OCI-LY1 (cell line): ENCODE data around the gene NOL3.

ENCODE experiments used
- EZH2 ChIP-seq: fragments of 200-600 bp; sonication (generic), shearing (Covaris generic); IDR thresholded peaks from 2 replicates; pipeline ENCODE4 v1.8.0; 2017; ENCODE audit warnings: borderline replicate concordance, mixed run types, mild to moderate bottlenecking, antibody characterized with exemption, low read length, moderate library complexity, mixed read lengths
- TF ChIP-seq, protein P1 (sequence below): fragments of 200-600 bp; sonication (generic), shearing (Covaris generic); IDR thresholded peaks from 2 replicates; pipeline ENCODE4 v1.5.1; 2017; ENCODE audit warnings: mild to moderate bottlenecking, antibody characterized with exemption, low read length, moderate library complexity, mixed read lengths

- TF ChIP-seq, protein P1, sequence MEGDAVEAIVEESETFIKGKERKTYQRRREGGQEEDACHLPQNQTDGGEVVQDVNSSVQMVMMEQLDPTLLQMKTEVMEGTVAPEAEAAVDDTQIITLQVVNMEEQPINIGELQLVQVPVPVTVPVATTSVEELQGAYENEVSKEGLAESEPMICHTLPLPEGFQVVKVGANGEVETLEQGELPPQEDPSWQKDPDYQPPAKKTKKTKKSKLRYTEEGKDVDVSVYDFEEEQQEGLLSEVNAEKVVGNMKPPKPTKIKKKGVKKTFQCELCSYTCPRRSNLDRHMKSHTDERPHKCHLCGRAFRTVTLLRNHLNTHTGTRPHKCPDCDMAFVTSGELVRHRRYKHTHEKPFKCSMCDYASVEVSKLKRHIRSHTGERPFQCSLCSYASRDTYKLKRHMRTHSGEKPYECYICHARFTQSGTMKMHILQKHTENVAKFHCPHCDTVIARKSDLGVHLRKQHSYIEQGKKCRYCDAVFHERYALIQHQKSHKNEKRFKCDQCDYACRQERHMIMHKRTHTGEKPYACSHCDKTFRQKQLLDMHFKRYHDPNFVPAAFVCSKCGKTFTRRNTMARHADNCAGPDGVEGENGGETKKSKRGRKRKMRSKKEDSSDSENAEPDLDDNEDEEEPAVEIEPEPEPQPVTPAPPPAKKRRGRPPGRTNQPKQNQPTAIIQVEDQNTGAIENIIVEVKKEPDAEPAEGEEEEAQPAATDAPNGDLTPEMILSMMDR: no peak
- no peak for TF ChIP-seq EZH2
These were observed 3.7 kb downstream of the NOL3 start for GRCh38 chr16:67173808-67174705.
